Measurements from ENCODE around the gene APEH. TPM values are rescaled to one million over a fixed set of nuclear protein-coding genes. Genes with fewer than 3 reads are reported as not detected.

The APEH gene
- 100 to 1,000 TPM in 1 of 5 donors, 10 to 100 TPM in 4; 87.1 to 116 (median 90.4) TPM for polyA plus RNA-seq (ENCODE audit: insufficient read depth in 1 of 5, insufficient read length in 5 of 5, low replicate concordance in 1 of 5)
- long read RNA-seq, donor 1, transcript APEH-201 (22 exons, 3,220 nt) = major isoform, 13 of 35 reads
- long read RNA-seq, donor 1, partial matches to known transcripts = 22 of 35 reads
- long read RNA-seq, donor 1, other reads (novel, unspliced or antisense) = 0 of 35 reads
- long read RNA-seq, donor 2, transcript APEH-201 (22 exons, 3,220 nt) = major isoform, 9 of 10 reads
- long read RNA-seq, donor 2, partial matches to known transcripts = 0 of 10 reads
- long read RNA-seq, donor 2, other reads (novel, unspliced or antisense) = 0 of 10 reads
- long read RNA-seq, donor 3, transcript APEH-201 (22 exons, 3,220 nt) = major isoform, 5 of 20 reads
- long read RNA-seq, donor 3, partial matches to known transcripts = 14 of 20 reads
- long read RNA-seq, donor 3, other reads (novel, unspliced or antisense) = 0 of 20 reads
- long read RNA-seq, donor 4, transcript APEH-201 (22 exons, 3,220 nt) = major isoform, 7 of 20 reads
- long read RNA-seq, donor 4, partial matches to known transcripts = 13 of 20 reads
- long read RNA-seq, donor 4, other reads (novel, unspliced or antisense) = 0 of 20 reads
- long read RNA-seq, donor 5, transcript APEH-201 (22 exons, 3,220 nt) = major isoform, 10 of 34 reads
- long read RNA-seq, donor 5, partial matches to known transcripts = 24 of 34 reads
- long read RNA-seq, donor 5, other reads (novel, unspliced or antisense) = 0 of 34 reads
- long read RNA-seq, donor 6, transcript APEH-201 (22 exons, 3,220 nt) = major isoform, 9 of 14 reads
- long read RNA-seq, donor 6, partial matches to known transcripts = 5 of 14 reads
- long read RNA-seq, donor 6, other reads (novel, unspliced or antisense) = 0 of 14 reads
- long read RNA-seq, donor 7, transcript APEH-201 (22 exons, 3,220 nt) = major isoform, 15 of 29 reads
- long read RNA-seq, donor 7, partial matches to known transcripts = 14 of 29 reads
- long read RNA-seq, donor 7, other reads (novel, unspliced or antisense) = 0 of 29 reads
- long read RNA-seq, donor 8, transcript APEH-201 (22 exons, 3,220 nt) = major isoform, 5 of 12 reads
- long read RNA-seq, donor 8, partial matches to known transcripts = 7 of 12 reads
- long read RNA-seq, donor 8, other reads (novel, unspliced or antisense) = 0 of 12 reads

GRCh38 chr3:49673715-49674496 lies at the start of gene APEH:
TSS of gene APEH (plus strand) at chr3:49674351. CDS start at chr3:49674402, 51 bp downstream.
- peak; percentile 96 for DNase-seq

- DNase-seq = no peak
Observed at GRCh38 chr3:49625071-49625470, 49.1 kb upstream of the APEH start.

GRCh38 chr3:49626101-49626581 lies 48.0 kb upstream of the APEH start:
- no peak for DNase-seq

- no peak for DNase-seq
Observed at GRCh38 chr3:49626796-49627195, 47.4 kb upstream of the APEH start.

GRCh38 chr3:49627634-49628033 lies 46.5 kb upstream of the APEH start:
- no peak for DNase-seq

GRCh38 chr3:49628249-49628648 lies 45.9 kb upstream of the APEH start:
- no peak for DNase-seq

GRCh38 chr3:49629451-49629850 lies 44.7 kb upstream of the APEH start:
- no peak for DNase-seq

GRCh38 chr3:49629866-49630265 lies 44.3 kb upstream of the APEH start:
- DNase-seq = no peak

- DNase-seq = no peak
Observed at GRCh38 chr3:49630784-49631183, 43.4 kb upstream of the APEH start.

GRCh38 chr3:49634736-49635135 lies 39.4 kb upstream of the APEH start:
- DNase-seq = no peak

GRCh38 chr3:49636883-49637609 lies 37.1 kb upstream of the APEH start:
- no peak for DNase-seq

GRCh38 chr3:49638445-49638844 lies 35.7 kb upstream of the APEH start:
- DNase-seq = no peak

GRCh38 chr3:49639551-49639950 lies 34.6 kb upstream of the APEH start:
- DNase-seq = no peak

- DNase-seq = no peak
Observed at GRCh38 chr3:49641292-49641691, 32.9 kb upstream of the APEH start.

GRCh38 chr3:49641921-49642707 lies 32.0 kb upstream of the APEH start:
- no peak for DNase-seq

GRCh38 chr3:49642708-49643145 lies 31.4 kb upstream of the APEH start:
- no peak for DNase-seq

- DNase-seq = no peak
Observed at GRCh38 chr3:49644684-49645083, 29.5 kb upstream of the APEH start.

GRCh38 chr3:49646236-49646635 lies 27.9 kb upstream of the APEH start:
- DNase-seq = no peak

- peak in 1 of 2 donors; percentile 18 for DNase-seq
Observed at GRCh38 chr3:49647741-49648140, 26.4 kb upstream of the APEH start.
